IMR-90 (cell line): ENCODE data around the gene CASP2. TPM values are rescaled to one million over a fixed set of nuclear protein-coding genes. Genes with fewer than 3 reads are reported as not detected.

Source experiments
- ATAC-seq: fragments of 200-7000 bp; cut with Tn5 transposase; 2 replicates; pipeline ENCODE4 v1.9.1; 2020; ENCODE audit warnings: low read depth, mild to moderate bottlenecking, moderate library complexity
- BruUV-seq: library from RNA; stranded (reverse); fragments of 400-500 nt; replicated peaks from 2 replicates; lab custom pipeline; 2021; lab: Mats Ljungman, UMichigan
- CTCF ChIA-PET: fragments of 300-600 bp; formaldehyde crosslinking; extraction: SDS; loops from one replicate; lab custom pipeline; 2021; ENCODE audit warnings: antibody characterized with exemption; lab: Yijun Ruan, JAX
- POLR2A ChIA-PET: fragments of 300-600 bp; sonication (Branson Sonifier 250); formaldehyde crosslinking; loops from one replicate; lab custom pipeline; 2022; ENCODE audit warnings: antibody characterized with exemption; ENCODE audit not compliant: unreplicated experiment; lab: Charles Lee
- DNase-seq: peaks from one replicate; pipeline ENCODE4 v3.0.0; 2013
- H2AFZ ChIP-seq: replicated peaks from 2 replicates; pipeline ENCODE3; 2013; ENCODE audit warnings: low read length, mild to moderate bottlenecking; ENCODE audit not compliant: poor library complexity
- H2AK5ac ChIP-seq: 2 replicates; pipeline ENCODE4 v1.6.1; 2013; ENCODE audit warnings: low read depth, low read length, inconsistent platforms
- H2AK9ac ChIP-seq: replicated peaks from 2 replicates; pipeline ENCODE3; 2013; ENCODE audit warnings: mild to moderate bottlenecking, low read depth, low read length, moderate library complexity; ENCODE audit not compliant: poor library complexity
- H2BK120ac ChIP-seq: 2 replicates; pipeline ENCODE4 v1.6.1; 2013; ENCODE audit warnings: low read depth, low read length, inconsistent platforms
- H2BK15ac ChIP-seq: 3 replicates; pipeline ENCODE4 v1.6.1; 2013; ENCODE audit warnings: low read depth, low read length, inconsistent platforms
- H2BK20ac ChIP-seq: 2 replicates; pipeline ENCODE4 v1.6.1; 2013; ENCODE audit warnings: low read depth, mild to moderate bottlenecking, inconsistent platforms, low read length, moderate library complexity
- H2BK5ac ChIP-seq: 2 replicates; pipeline ENCODE4 v1.6.1; 2013; ENCODE audit warnings: mild to moderate bottlenecking, low read depth, low read length, inconsistent platforms; ENCODE audit not compliant: poor library complexity, severe bottlenecking
- H3K14ac ChIP-seq: replicated peaks from 2 replicates; pipeline ENCODE4 v1.6.1; 2013; ENCODE audit warnings: low read depth, low read length, inconsistent platforms
- H3K18ac ChIP-seq: 2 replicates; pipeline ENCODE4 v1.6.1; 2013; ENCODE audit warnings: low read depth, low read length, control low read depth
- H3K23ac ChIP-seq: 2 replicates; pipeline ENCODE4 v1.6.1; 2013; ENCODE audit warnings: low read depth, low read length, inconsistent platforms
- H3K27ac ChIP-seq: 2 replicates; pipeline ENCODE4 v1.5.1; 2013; ENCODE audit warnings: mild to moderate bottlenecking, control low read depth, low read length; ENCODE audit not compliant: insufficient read depth
- H3K27me3 ChIP-seq: 2 replicates; pipeline ENCODE4 v1.6.1; 2013; ENCODE audit warnings: low read length; ENCODE audit not compliant: control insufficient read depth, insufficient read depth
- H3K36me3 ChIP-seq: 2 replicates; pipeline ENCODE4 v1.6.1; 2013; ENCODE audit warnings: low read length, mixed read lengths; ENCODE audit not compliant: control insufficient read depth, insufficient read depth
- H3K4ac ChIP-seq: 2 replicates; pipeline ENCODE4 v1.6.1; 2013; ENCODE audit warnings: low read depth, low read length, inconsistent platforms
- H3K4me1 ChIP-seq: 2 replicates; pipeline ENCODE4 v1.6.1; 2013; ENCODE audit warnings: low read length, mixed read lengths; ENCODE audit not compliant: control insufficient read depth, insufficient read depth
- H3K4me2 ChIP-seq: 2 replicates; pipeline ENCODE4 v1.6.1; 2013; ENCODE audit warnings: low read depth, mild to moderate bottlenecking, control low read depth, low read length, moderate library complexity
- H3K4me3 ChIP-seq: 2 replicates; pipeline ENCODE4 v1.5.1; 2013; ENCODE audit warnings: low read depth, mild to moderate bottlenecking, control low read depth, low read length, moderate library complexity; ENCODE audit not compliant: insufficient read depth
- H3K56ac ChIP-seq: 2 replicates; pipeline ENCODE4 v1.6.1; 2013; ENCODE audit warnings: low read length, inconsistent platforms; ENCODE audit not compliant: insufficient read depth; ENCODE audit errors: extremely low read depth
- H3K79me1 ChIP-seq, 2 experiments: 2 replicates each; pipeline ENCODE4 v1.6.1; 2013; ENCODE audit warnings: low read length in 2 of 2, inconsistent platforms in 1 of 2, low read depth in 1 of 2
- H3K9ac ChIP-seq: 2 replicates; pipeline ENCODE4 v1.6.1; 2013; ENCODE audit warnings: low read depth, low read length, control low read depth
- H3K9me1 ChIP-seq: 2 replicates; pipeline ENCODE4 v1.6.1; 2013; ENCODE audit warnings: low read length, inconsistent platforms; ENCODE audit not compliant: insufficient read depth
- H3K9me3 ChIP-seq: 2 replicates; pipeline ENCODE4 v1.6.1; 2013; ENCODE audit warnings: low read length; ENCODE audit not compliant: control insufficient read depth, insufficient read depth
- H4K20me1 ChIP-seq: 2 replicates; pipeline ENCODE4 v1.6.1; 2013; ENCODE audit warnings: low read length, inconsistent platforms; ENCODE audit not compliant: insufficient read depth
- H4K5ac ChIP-seq: 2 replicates; pipeline ENCODE4 v1.6.1; 2013; ENCODE audit warnings: mild to moderate bottlenecking, low read depth, low read length, control low read depth
- H4K8ac ChIP-seq, 2 experiments: 2 replicates each; pipeline ENCODE4 v1.6.1; 2013; ENCODE audit warnings: low read depth in 2 of 2, low read length in 2 of 2, control low read depth in 1 of 2, inconsistent platforms in 1 of 2
- H4K91ac ChIP-seq: 2 replicates; pipeline ENCODE4 v1.6.1; 2013; ENCODE audit warnings: low read depth, low read length, inconsistent platforms; ENCODE audit not compliant: insufficient read depth
- MAFK ChIP-seq: IDR thresholded peaks from 2 replicates; pipeline ENCODE4 v1.6.1; 2012; ENCODE audit warnings: low read depth, low read length, improper control_type of control experiment
- MAZ ChIP-seq: IDR thresholded peaks from 2 replicates; pipeline ENCODE4 v1.6.1; 2012; ENCODE audit warnings: low read depth, mild to moderate bottlenecking, low read length, improper control_type of control experiment, moderate library complexity, borderline replicate concordance
- WGBS, 2 experiments: methylation state at CpG; one replicate each; pipeline versions ENCODE4 v1.1.5 to v1.1.7; 2013; ENCODE audit warnings: missing lambda C conversion rate in 2 of 2; ENCODE audit not compliant: insufficient read length in 1 of 2; ENCODE audit errors: extremely low coverage in 2 of 2; 5-methylcytosine and 5-hydroxymethylcytosine counted together
- dilution Hi-C: fragments of 300-500 bp; cut with HindIII; formaldehyde crosslinking; loops from one replicate; pipeline ENCODE4 v1.14.3; 2018; ENCODE audit warnings: low sequenced_read_pairs; ENCODE audit not compliant: unreplicated experiment
- in situ Hi-C: fragments of 300-500 bp; cut with MboI; formaldehyde crosslinking; loops from 3 replicates; pipeline ENCODE4 v1.14.3; 2019; ENCODE audit warnings: low sequenced_read_pairs, inconsistent platforms, mixed read lengths
- intact Hi-C: fragments of 100-400 bp; cut with micrococcal nuclease; formaldehyde crosslinking; loops from 2 replicates; pipeline ENCODE4 v1.10.0; 2022
- polyA plus RNA-seq, 3 experiments: library from polyadenylated mRNA; depleted of rRNA; stranded (reverse); fragments of >200 nt; gene quantifications; 2 replicates each; pipeline ENCODE4 v1.2.3, GENCODE V29; 2012; ENCODE audit warnings: low replicate concordance in 1 of 3
- total RNA-seq: library from RNA; depleted of rRNA; stranded (reverse); fragments of >200 nt; gene quantifications from 2 replicates; pipeline ENCODE4 v1.2.3, GENCODE V29; 2012
- TF ChIP-seq, protein P1 (sequence below): conservative IDR thresholded peaks from 2 replicates; pipeline ENCODE4 v1.5.1; 2012; ENCODE audit warnings: mild to moderate bottlenecking, low read depth, low read length, improper control_type of control experiment

CASP2 gene
- total and polyA plus RNA-seq, 2 of the 4 experiments (the other 2 are of a cell fraction): 15.4 to 25.6 TPM

DNA sequence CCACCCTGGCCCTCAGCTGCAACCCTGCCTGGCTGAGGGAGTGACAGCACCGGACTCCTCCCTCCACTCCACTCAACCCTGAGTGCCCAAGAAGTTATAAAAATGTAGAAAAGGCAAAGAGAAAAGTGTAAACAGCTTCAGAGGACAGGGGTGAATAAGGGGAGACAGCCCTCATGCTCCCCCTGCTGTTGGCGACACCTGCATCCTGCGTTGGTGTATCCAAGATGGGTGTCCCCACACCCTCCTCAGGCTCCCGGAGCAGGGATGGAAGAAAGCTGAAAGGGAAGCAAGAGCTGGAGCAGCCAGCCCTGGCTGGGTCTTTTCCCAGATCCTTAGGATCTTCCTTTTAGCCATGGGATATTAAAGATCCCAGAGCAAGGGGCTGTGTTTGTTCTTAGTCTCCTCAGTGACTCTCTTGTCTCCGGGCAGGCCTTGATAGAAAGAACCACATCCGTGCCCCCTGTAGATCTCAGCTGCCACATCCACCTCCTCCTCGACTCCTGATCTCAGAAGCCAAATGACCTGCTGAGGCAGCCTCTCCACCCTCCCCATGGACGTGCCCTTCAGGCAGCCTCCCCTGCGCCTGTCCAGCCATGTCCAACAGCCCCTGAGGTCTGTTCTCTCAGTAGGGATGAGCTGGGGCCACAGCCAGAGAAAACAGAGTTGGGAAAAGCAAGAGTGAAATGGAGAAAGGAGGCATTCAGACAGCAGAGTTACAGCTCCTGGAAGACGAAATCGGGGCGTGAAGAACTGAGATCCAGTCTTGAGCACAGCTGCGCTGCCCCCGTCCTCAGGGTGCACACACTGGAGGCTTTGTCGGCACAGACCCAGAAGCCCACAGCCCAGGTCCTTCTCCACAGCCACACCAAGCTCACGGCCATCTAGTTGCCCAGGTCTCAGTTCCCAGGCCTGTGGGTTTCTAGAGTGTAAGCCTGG is 67.6 kb downstream of the CASP2 start:
- no peaks in the 10 kb centered on the region for H3K4me1 ChIP-seq
- H2BK15ac ChIP-seq: no peak overlapping the region
- intact Hi-C loops (no loop called here), dilution Hi-C loops (no loop called here), in situ Hi-C loops (no loop called here)
- H3K18ac ChIP-seq: no peak overlapping the region
- H4K8ac ChIP-seq: no peak overlapping the region
- H3K36me3 ChIP-seq: peaks cover 2% of the 10 kb centered on the region; the same call in 1 of the 2 replicates
- H2BK120ac ChIP-seq: no peak overlapping the region
- H4K20me1 ChIP-seq: no peaks in the 10 kb centered on the region
- no peaks in the 10 kb centered on the region; the same call in 1 of the 2 replicates for H3K9me1 ChIP-seq
- ChIA-PET CTCF (no interaction called here), POLR2A (no interaction called here)
- H3K4me2 ChIP-seq: no peak overlapping the region
- no peak overlapping the region for H3K4ac ChIP-seq
- no peak overlapping the region for H3K23ac ChIP-seq
- H2BK20ac ChIP-seq: no peak overlapping the region
- TF ChIP-seq MAFK (no peak), MAZ (no peak)
- TF ChIP-seq, protein P1, sequence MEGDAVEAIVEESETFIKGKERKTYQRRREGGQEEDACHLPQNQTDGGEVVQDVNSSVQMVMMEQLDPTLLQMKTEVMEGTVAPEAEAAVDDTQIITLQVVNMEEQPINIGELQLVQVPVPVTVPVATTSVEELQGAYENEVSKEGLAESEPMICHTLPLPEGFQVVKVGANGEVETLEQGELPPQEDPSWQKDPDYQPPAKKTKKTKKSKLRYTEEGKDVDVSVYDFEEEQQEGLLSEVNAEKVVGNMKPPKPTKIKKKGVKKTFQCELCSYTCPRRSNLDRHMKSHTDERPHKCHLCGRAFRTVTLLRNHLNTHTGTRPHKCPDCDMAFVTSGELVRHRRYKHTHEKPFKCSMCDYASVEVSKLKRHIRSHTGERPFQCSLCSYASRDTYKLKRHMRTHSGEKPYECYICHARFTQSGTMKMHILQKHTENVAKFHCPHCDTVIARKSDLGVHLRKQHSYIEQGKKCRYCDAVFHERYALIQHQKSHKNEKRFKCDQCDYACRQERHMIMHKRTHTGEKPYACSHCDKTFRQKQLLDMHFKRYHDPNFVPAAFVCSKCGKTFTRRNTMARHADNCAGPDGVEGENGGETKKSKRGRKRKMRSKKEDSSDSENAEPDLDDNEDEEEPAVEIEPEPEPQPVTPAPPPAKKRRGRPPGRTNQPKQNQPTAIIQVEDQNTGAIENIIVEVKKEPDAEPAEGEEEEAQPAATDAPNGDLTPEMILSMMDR: no peak
- ATAC-seq (no peak), DNase-seq (no peak)
- no peak overlapping the region for H2AK5ac ChIP-seq
- H3K9ac ChIP-seq: no peak overlapping the region
- no peaks in the 10 kb centered on the region for H3K9me3 ChIP-seq
- no peak overlapping the region for H4K5ac ChIP-seq
- H3K4me3 ChIP-seq: no peak overlapping the region
- no peak overlapping the region for H4K91ac ChIP-seq
- H3K79me1 ChIP-seq: no peaks in the 10 kb centered on the region
- H2BK5ac ChIP-seq: no peak overlapping the region
- no TSS peak for BruUV-seq
- no peak overlapping the region for H2AK9ac ChIP-seq
- H3K27me3 ChIP-seq: peaks cover 18% of the 10 kb centered on the region
- no peak overlapping the region for H3K14ac ChIP-seq
- H2AFZ ChIP-seq: no peak overlapping the region
- H3K56ac ChIP-seq: no peak overlapping the region
- no peak overlapping the region for H3K27ac ChIP-seq
- 81% methylated on average over 4 of the region's 16 CpGs; no CpG with 5 or more reads in 1 of the 2 experiments for WGBS, 2 experiments
